ENCODE results near the gene B4GALNT1.

B4GALNT1 gene

DNA sequence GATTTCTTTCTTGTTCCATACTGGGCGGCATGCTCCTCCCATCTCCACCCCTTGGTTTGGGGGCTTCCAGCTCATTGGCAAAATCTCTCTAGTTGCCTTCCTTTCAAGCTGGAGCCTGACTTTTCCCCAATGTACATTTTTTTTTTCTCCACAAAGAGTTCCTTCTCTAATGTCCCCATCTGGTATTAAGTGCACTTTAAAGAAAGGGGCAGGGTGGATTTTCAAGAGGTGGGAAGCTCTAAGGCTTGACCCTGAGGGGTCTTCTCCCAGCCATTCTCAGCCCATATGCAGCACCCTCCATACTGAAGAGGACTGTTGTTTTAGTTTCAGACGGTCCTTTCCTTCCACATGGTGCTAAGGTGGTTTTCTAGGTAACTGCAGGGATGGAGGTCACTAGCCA lies 47.8 kb downstream of the B4GALNT1 start:
- no peak for DNase-seq

DNA sequence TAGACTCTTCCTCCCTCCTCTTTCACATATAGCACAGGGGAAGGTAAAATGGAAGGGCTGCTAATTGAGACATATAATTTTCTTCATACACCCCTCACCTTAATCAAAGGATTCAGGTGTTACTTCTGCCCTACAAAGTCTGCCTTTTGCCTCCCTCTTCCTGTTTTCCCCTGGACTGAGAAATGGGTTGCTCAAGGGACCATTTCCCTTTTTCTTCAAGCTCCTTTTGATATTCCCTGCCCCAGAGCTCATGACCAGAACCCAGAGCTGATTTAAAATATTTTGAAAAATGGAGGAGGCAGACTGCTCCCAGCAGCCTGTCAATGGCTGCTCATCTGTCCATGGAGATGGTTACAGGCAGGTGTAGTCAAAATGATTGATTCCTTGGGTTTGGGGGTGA lies 48.3 kb downstream of the B4GALNT1 start:
- no peak for DNase-seq

DNA sequence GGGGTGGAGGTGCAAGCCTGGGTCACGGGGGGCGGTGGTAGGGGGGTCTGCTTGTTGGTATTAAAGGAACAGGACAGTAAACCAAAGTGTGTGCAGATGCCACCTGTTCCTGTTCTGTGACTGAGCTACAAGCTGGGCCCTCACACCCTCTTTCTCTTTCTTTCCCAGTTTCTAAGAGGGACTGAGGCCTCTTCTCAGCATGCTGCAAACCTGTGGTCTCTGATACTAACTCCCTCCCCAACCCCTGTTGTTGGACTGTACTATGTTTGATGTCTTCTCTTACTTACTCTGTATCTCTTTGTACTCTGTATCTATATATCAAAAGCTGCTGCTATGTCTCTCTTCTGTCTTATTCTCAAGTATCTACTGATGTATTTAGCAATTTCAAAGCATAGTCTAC lies 49.0 kb downstream of the B4GALNT1 start:
- DNase-seq: no peak

DNA sequence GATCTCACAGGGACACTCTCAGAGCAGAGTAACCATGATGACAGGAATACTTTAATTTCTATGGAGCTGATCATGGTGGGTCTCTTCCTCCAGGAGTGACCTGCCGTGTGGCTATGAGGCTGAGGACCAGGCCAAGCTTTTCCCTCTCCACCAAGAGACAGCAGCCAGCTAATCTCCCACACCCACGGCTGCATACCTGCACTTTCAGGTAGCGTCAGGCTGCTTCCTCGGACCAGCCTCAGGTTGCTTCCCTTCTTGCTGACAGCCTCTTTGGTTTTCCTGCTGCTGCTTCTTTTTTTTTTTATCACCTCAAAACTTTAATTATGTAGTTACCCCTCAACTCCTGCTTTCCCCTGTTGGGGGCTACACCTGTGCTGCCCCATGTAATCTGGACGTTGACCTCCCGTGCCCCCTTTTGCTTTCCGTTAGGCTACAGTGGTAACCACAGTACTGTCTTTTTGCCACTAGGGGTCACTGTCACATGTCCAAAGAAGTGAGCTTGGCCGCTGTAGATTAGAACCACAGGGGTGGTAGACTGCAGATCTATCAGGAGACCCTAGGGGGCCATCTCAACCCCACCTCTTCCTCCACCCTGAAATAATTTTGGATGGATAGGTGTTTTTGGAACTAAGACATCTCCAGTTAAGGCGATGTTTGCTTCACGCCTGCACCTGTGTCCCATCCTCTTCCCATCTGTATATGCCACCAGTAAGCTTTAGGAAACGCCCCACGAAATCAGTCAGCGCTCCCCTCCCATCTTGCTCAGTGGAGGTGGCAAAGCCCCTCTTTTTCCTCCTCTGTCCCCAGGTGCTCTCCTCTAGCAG lies 49.8 kb downstream of the B4GALNT1 start:
- DNase-seq: peak in 10 of 14 donors; percentile 7 to 54 (median 22)

DNA sequence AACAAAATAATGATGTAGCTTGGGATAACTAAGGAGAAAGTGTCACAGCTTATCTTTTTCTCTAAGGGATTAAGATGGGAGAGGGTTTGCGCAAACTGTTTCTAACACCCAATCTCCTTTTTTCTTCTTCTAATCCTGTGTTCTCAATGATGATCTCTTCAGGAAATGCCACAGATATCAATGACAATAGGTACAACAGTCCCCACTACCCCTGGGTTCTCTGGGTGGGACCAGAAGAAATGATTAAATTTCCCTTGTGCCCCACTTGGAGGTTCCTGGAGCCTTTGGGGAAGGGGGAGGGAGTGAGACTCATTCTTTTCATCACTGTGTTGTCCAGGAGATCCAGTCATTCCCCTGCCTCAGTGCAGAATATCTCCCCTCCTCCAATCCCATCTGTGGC lies 50.6 kb downstream of the B4GALNT1 start:
- DNase-seq: no peak

DNA sequence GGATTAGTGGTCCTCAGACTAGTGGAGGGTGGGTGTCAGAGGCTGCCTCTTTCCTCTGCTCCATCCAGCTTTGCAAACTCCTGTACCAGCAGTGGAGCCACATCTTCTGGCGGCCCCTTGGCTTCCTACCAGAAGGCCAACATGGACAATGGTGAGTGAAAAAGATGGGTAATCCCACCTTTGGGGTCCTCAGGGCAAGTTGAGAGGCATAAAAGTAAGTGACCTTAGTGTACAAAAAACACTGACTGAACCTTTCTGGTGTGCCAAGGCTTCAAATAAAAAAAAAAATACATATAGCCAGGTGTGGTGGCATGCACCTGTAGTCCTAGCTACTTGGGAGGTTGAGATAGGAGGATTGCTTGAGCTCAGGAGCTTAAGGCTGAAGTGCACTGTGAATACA lies 51.2 kb downstream of the B4GALNT1 start:
- DNase-seq: no peak

DNA sequence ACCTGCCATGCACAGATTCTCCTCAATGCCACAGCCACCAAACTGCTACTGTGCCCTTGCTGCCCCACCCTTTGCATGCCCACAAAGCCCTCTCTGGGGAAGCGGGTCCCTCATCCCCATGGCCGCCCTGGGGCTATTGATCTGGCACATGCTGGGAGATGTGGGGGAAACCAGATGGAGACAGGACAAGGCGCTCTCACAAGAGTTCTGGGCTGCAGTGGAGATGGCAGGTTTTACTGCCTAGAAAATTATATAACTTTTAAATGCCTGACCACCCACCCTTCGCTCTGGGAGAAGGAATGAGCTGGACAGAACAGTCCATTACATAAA lies 52.6 kb downstream of the B4GALNT1 start:
- no peak for DNase-seq

DNA sequence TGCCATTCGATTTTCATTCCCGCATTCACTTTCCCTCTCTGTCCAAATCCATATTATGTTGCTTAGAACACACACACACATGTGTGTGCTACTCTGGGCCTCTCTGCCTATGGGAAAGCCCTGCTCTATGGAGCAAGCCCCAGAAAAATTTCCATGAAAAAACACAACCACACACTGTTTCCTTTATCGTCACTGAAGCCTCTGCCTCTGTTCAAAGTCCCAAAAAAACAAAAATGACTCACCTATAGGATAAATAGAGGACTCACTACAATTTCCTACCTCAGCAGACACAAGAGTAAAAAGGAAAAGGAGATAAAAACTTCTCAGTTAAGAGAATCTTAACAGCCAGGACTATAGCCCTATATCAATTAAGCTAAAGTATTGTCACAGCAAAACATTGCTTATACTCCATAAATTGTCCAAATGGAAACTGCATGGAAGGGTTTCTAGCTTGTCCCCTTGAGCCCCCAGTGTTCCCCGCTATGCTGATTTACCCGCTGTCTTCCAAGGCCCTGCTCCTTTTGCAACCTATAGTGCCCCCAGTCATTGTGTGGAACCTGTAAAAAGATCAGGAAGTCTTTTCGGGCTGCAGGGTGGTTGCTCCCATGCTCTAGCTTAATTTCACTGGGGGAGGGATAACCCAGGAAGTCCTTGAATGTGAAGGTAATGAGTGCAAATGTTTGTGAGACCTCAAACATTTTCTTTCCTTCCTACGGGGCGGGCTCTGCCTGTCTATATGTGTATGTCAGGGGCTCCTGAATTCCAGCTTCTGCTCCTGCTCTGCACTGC lies 53.1 kb downstream of the B4GALNT1 start:
- no peak for DNase-seq

DNA sequence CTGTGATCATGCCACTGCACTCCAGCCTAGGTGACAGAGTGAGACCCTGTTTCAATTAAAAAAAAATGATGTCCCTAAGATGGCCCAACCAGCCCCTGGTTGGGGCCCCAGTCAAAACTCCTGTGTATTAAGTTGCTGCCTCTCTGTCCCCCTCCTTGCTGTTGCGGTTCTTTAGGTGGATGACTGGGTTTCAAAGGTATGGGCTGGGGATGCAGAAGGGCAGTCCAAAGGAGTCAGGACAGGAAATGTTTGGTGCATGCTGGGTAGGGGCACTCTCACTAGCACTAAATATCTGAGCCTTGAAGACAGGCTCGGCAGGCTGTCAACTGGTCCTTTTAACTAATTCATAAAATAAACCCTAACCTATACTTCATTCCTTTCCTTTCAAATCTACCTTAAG lies 54.0 kb downstream of the B4GALNT1 start:
- no peak for DNase-seq

DNA sequence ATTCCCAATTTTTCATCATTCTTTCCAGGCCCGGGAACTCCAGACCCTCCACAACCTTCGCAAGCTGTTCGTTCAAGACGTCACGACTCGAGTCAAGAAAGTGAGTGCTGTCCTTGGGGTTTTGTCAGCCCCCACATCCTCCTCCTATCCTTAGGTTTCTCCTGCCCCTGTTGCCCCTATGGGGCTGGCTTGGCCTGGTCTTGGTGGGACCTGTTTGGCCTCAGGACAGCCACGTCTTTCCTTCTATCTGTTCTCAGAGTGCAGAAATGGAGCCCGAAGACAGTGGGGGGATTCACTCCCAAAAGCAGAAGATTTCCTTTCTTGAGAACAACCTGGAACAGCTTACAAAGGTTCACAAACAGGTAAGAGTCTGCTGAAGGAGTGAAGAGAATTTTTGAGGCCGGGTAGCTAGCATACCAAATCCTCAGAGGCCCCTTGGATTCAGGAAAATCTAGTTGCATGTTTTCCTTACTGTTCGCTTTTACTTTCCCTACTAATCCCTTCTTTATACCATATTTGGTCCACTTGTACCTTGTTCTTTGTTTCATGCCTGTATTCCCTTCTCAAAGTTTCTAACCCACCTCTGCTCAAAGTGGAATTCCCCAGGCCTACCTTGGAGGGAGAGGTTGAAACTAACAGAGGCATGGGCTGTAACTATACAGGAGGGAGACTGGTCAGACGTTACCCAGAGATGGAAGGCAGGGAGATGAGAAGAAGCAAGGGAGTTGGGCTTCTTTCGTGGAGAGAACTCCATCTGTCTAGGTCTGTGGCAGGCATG lies 54.8 kb downstream of the B4GALNT1 start:
- no peak for DNase-seq

DNA sequence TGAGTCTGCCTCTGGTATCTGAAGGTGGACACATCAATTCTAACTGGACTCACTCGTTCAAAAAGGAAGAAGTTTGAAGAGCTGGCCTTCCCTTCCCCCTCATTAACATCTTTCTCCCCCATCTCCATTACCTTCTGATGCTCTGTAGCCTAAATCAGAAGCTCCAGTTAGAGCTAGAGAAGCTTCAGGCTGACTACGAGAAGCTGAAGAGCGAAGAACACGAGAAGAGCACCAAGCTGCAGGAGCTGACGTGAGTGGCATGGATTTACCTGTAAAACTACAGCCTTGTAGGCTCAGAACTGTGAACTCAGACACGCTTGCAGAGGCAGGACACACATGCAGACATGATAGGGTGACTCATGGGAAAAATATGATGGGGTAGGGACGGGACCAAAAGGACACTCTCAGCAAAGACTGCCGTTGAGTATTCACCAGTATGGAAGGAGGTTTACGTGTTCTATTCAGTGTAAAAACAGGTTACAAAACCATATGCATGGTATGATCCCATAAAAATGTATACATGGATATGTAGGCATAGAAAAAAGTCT lies 56.3 kb downstream of the B4GALNT1 start:
- no peak for DNase-seq

Measured in C1 segment of cervical spinal cord (tissue), 14 donors.